Gastroesophageal sphincter (tissue), 4 donors: ENCODE data around the gene HOMER1. TPM values are rescaled to one million over a fixed set of nuclear protein-coding genes. Genes with fewer than 3 reads are reported as not detected.

Experiments used
- ATAC-seq: fragments of 150-250 bp; one replicate; pipeline ENCODE4 v1.9.1; 2016; ENCODE audit warnings: mild to moderate bottlenecking, moderate library complexity
- H3K27ac ChIP-seq, 4 donors: fragments of 200-600 bp; sonication (generic) in 3 of 4; 1 replicate in 3 of 4; 2 replicates in 1 of 4; pipeline ENCODE4 v1.5.1; 2016 to 2019
- H3K27me3 ChIP-seq: fragments of 200-600 bp; sonication (generic); one replicate; pipeline ENCODE4 v1.5.1; 2019
- H3K36me3 ChIP-seq, 2 donors: fragments of 200-600 bp; sonication (generic); one replicate each; pipeline ENCODE4 v1.5.1; 2019; ENCODE audit warnings: control low read depth in 1 of 2
- H3K4me1 ChIP-seq, 3 donors: fragments of 200-600 bp; sonication (generic); 1 replicate in 2 of 3; 2 replicates in 1 of 3; pipeline ENCODE4 v1.5.1; 2016 to 2019; ENCODE audit warnings: control low read depth in 2 of 3
- H3K4me3 ChIP-seq, 2 donors: fragments of 200-600 bp; sonication (generic); one replicate each; pipeline ENCODE4 v1.5.1; 2019; ENCODE audit warnings: mild to moderate bottlenecking in 1 of 2, moderate library complexity in 1 of 2
- H3K9me3 ChIP-seq, 3 donors: fragments of 200-600 bp; sonication (generic); one replicate each; pipeline ENCODE4 v1.5.1; 2017 to 2019; ENCODE audit warnings: control low read depth in 2 of 3
- CTCF ChIP-seq, 4 experiments: fragments of 200-600 bp in 2 of 4; fragments of 450-650 bp in 2 of 4; sonication (generic) in 1 of 4; IDR thresholded peaks; one replicate each; pipeline ENCODE4 v1.5.1; 2017 to 2019; ENCODE audit warnings: antibody characterized with exemption in 4 of 4, mild to moderate bottlenecking in 2 of 4, moderate library complexity in 2 of 4
- EP300 ChIP-seq: sonication (generic); formaldehyde crosslinking; IDR thresholded peaks from one replicate; pipeline ENCODE4 v1.6.1; 2017; ENCODE audit warnings: antibody characterized with exemption, mild to moderate bottlenecking
- POLR2A ChIP-seq, 2 donors: fragments of 450-650 bp; IDR thresholded peaks; one replicate each; pipeline ENCODE4 v1.6.1; 2017; ENCODE audit warnings: antibody characterized with exemption in 2 of 2, mild to moderate bottlenecking in 2 of 2, moderate library complexity in 1 of 2
- POLR2AphosphoS5 ChIP-seq: sonication (generic); formaldehyde crosslinking; IDR thresholded peaks from one replicate; pipeline ENCODE4 v1.6.1; 2017; ENCODE audit warnings: antibody characterized with exemption
- WGBS, 2 donors: methylation state at CpG; one replicate each; pipeline ENCODE4 v1.1.5; 2018; ENCODE audit warnings: low coverage in 1 of 2; 5-methylcytosine and 5-hydroxymethylcytosine counted together
- total RNA-seq, 4 donors: library from RNA; depleted of rRNA; stranded (reverse); fragments of >200 nt; gene quantifications; one replicate each; pipeline ENCODE4 v1.1.0, GENCODE V29; 2016

HOMER1 gene
- total RNA-seq, 4 donors from 2014 or later = 13.0 to 26.3 (median 15.0) TPM

- no peak for ATAC-seq
- TF ChIP-seq POLR2A (IDR thresholded peaks at IDR 0.05) (no peak), CTCF (IDR thresholded peaks at IDR 0.05) (no peak), POLR2AphosphoS5 (no peak), EP300 (no peak)
- Histone ChIP-seq H3K27ac (no peak overlapping the region), H3K4me1 (peaks cover 0 to 70% (median 3%) of the 10 kb centered on the region in 3 donors), H3K4me3 (peak overlapping the region in 1 of 2 donors; percentile 76), H3K27me3 (no peaks in the 10 kb centered on the region), H3K36me3 (no peaks in the 10 kb centered on the region), H3K9me3 (no peaks in the 10 kb centered on the region)
- 87% methylated on average over 3 of the region's 6 CpGs; no CpG with 5 or more reads in 1 of the 2 donors for WGBS, 2 donors
Observed at GRCh38 chr5:79510638-79511037, 3.3 kb downstream of the HOMER1 start.

DNA sequence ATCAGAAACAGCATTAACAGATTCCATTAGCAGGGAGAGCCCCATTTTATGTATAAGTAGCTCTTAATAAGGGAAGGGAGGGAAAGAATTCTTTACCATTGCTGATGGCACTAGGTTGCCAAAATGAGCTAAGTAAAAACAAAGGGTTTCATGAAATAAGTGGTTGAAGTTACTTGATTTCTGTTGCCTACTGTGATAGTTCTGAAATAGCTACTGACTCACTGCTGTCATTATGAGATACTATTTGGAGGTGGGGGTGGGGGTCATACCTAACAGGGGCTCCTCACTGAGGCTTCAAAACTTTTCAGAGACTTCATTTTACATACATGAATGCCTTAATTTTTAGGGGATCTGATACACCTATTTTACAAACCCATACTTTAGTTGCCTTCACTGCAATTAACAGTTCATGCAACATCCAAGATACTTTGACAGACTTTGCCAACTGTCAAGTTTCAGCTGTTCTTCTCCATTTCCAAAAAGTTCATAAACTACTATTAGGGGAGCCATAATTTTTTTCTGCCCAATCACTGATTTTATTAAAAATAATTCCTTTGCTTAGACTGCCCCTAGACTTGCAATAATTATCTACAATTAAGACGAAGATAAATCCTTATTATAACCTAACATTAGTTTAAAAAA is 4.6 kb downstream of the HOMER1 start:
- 88% methylated on average over 1 of the region's 1 CpG for WGBS, 2 donors
- ATAC-seq = no peak
- Histone ChIP-seq H3K4me3 (no peak overlapping the region), H3K4me1 (peaks cover 0 to 74% (median 3%) of the 10 kb centered on the region in 3 donors), H3K27me3 (no peaks in the 10 kb centered on the region), H3K9me3 (no peaks in the 10 kb centered on the region), H3K27ac (no peak overlapping the region), H3K36me3 (no peaks in the 10 kb centered on the region)
- TF ChIP-seq POLR2AphosphoS5 (no peak), CTCF (IDR thresholded peaks at IDR 0.05) (no peak), EP300 (no peak), POLR2A (IDR thresholded peaks at IDR 0.05) (no peak)

GRCh38 chr5:79508794-79509193 is 5.1 kb downstream of the HOMER1 start:
- Histone ChIP-seq H3K36me3 (no peaks in the 10 kb centered on the region), H3K4me3 (no peak overlapping the region), H3K4me1 (peaks cover 0 to 79% (median 3%) of the 10 kb centered on the region in 3 donors), H3K27me3 (no peaks in the 10 kb centered on the region), H3K27ac (peak overlapping the region in 1 of 4 donors; percentile 18), H3K9me3 (no peaks in the 10 kb centered on the region)
- WGBS, 2 donors = 77 to 86% methylated on average over 1 to 2 of the region's 2 CpGs
- ATAC-seq = no peak
- TF ChIP-seq EP300 = no peak
- TF ChIP-seq POLR2A (IDR thresholded peaks at IDR 0.05) = no peak
- no peak for TF ChIP-seq CTCF (IDR thresholded peaks at IDR 0.05)
- TF ChIP-seq POLR2AphosphoS5 = no peak

DNA sequence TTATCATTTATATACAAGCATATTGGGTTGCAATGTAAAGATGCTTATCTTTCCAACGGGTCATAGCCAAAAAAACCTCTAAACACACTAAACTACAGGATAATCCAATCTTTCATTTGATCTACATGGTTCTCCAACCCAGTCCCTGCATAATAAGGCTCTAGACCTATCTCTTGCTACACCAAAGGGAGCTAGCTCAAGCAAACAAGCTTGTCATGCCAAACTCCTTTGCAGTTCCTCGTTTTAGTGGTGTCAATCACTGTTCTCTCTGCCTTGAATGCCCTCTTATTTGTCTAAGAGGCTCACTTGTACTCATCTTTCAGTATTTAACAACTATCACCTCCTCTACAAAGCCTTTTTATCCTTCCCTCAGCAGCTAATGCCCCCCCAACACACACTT is 5.6 kb downstream of the HOMER1 start:
- Histone ChIP-seq H3K4me1 (peaks cover 0 to 79% (median 3%) of the 10 kb centered on the region in 3 donors), H3K36me3 (no peaks in the 10 kb centered on the region), H3K9me3 (no peaks in the 10 kb centered on the region), H3K27ac (peak overlapping the region in 1 of 4 donors; percentile 33), H3K27me3 (no peaks in the 10 kb centered on the region), H3K4me3 (no peak overlapping the region)
- no peak for ATAC-seq
- WGBS, 2 donors = 45 to 60% methylated on average over 2 of the region's 2 CpGs
- TF ChIP-seq POLR2AphosphoS5 = no peak
- no peak for TF ChIP-seq CTCF (IDR thresholded peaks at IDR 0.05)
- TF ChIP-seq POLR2A (IDR thresholded peaks at IDR 0.05) = no peak
- TF ChIP-seq EP300 = no peak
